ENCODE measurements around the gene COPZ1. TPM values are rescaled to one million over a fixed set of nuclear protein-coding genes. Genes with fewer than 3 reads are reported as not detected.

The COPZ1 gene
- total and polyA plus RNA-seq, 9 of the 15 experiments (the other 6 are each of a cell fraction or from before 2014, with no cell fraction given) = 137 to 487 (median 233) TPM

DNA sequence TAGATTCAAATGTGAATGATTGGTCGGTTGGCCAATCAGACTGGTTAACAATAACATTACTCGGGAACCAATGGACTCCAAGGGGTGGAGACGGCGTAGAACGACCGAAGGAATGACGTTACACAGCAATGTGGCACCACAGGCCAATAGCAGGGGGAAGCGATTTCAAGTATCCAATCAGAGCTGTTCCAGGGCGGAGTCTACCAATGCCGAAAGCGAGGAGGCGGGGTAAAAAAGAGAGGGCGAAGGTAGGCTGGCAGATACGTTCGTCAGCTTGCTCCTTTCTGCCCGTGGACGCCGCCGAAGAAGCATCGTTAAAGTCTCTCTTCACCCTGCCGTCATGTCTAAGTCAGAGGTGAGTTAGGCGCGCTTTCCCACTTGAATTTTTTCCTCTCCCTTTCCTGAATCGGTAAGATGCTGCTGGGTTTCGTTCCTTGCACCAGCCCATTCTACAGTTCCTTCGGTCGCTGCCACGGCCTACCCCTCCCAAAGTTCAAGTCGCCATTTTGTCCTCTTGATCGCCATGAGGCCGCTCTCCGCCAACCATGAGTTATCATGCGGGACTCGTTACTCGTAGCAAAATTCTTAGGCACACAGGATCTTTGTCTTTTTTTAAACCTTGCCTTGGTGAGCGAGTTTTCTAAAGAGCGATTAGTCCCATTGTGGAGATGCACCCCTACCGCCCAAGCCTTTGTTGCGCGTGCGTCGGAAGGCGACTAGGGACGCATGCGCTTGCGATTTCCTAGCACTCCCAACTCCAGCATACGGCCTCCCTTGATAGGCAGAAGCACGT, 44.3 kb upstream of the COPZ1 start, which contains the start of gene HNRNPA1 (continued):
- TF ChIP-seq, protein P1, sequence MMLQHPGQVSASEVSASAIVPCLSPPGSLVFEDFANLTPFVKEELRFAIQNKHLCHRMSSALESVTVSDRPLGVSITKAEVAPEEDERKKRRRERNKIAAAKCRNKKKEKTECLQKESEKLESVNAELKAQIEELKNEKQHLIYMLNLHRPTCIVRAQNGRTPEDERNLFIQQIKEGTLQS (IDR thresholded peaks at IDR 0.05) = peak; percentile 22; the same call in 1 of the 2 replicates
- TF ChIP-seq, protein P1 (CRISPR knock-in tag; conservative IDR thresholded peaks at IDR 0.05) = peak; percentile 74; the same call in 1 of the 2 replicates
- TF ChIP-seq DDX20 (tag; IDR thresholded peaks at IDR 0.05; ENCODE audit: low read depth) = no peak
- peak; percentile 54; the same call in 1 of the 2 replicates for TF ChIP-seq BACH1 (tag; IDR thresholded peaks at IDR 0.05)
- peak; percentile 25; the same call in 1 of the 2 replicates for TF ChIP-seq HEY1 (CRISPR knock-in tag; IDR thresholded peaks at IDR 0.05; ENCODE audit: borderline replicate concordance)
- TF ChIP-seq HNRNPLL (IDR thresholded peaks at IDR 0.05; ENCODE audit: low read depth, low read length, poor library complexity, severe bottlenecking) = no peak
- TF ChIP-seq GABPA (tag; conservative IDR thresholded peaks at IDR 0.05; ENCODE audit: low read depth) = peak; percentile 41; the same call in 1 of the 2 replicates
- TF ChIP-seq TBL1XR1 (IDR thresholded peaks at IDR 0.05; ENCODE audit: low read length in 2 of 2) = 0 out of 4 replicates have a peak, but pooled peaks of 1 of the 2 experiments have one; percentile 6
- no peak for TF ChIP-seq ATF1 (CRISPR knock-in tag; IDR thresholded peaks at IDR 0.05)
- TF ChIP-seq ATF1 (tag; IDR thresholded peaks at IDR 0.05) = peak; percentile 98
- TF ChIP-seq EHMT2 (IDR thresholded peaks at IDR 0.05) = peak; percentile 22; the same call in 1 of the 2 replicates
- 0 out of 2 replicates have a peak, but pooled peaks have one; percentile 39 for TF ChIP-seq TRIM28 (IDR thresholded peaks at IDR 0.05)
- no peak for TF ChIP-seq SRF (CRISPR knock-in tag; IDR thresholded peaks at IDR 0.05)
- TF ChIP-seq ZNF174 (CRISPR knock-in tag; IDR thresholded peaks at IDR 0.05) = 0 out of 2 replicates have a peak, but pooled peaks have one; percentile 36
- no peak for TF ChIP-seq BCL6 (CRISPR knock-in tag; IDR thresholded peaks at IDR 0.05)
- TF ChIP-seq, protein P2, sequence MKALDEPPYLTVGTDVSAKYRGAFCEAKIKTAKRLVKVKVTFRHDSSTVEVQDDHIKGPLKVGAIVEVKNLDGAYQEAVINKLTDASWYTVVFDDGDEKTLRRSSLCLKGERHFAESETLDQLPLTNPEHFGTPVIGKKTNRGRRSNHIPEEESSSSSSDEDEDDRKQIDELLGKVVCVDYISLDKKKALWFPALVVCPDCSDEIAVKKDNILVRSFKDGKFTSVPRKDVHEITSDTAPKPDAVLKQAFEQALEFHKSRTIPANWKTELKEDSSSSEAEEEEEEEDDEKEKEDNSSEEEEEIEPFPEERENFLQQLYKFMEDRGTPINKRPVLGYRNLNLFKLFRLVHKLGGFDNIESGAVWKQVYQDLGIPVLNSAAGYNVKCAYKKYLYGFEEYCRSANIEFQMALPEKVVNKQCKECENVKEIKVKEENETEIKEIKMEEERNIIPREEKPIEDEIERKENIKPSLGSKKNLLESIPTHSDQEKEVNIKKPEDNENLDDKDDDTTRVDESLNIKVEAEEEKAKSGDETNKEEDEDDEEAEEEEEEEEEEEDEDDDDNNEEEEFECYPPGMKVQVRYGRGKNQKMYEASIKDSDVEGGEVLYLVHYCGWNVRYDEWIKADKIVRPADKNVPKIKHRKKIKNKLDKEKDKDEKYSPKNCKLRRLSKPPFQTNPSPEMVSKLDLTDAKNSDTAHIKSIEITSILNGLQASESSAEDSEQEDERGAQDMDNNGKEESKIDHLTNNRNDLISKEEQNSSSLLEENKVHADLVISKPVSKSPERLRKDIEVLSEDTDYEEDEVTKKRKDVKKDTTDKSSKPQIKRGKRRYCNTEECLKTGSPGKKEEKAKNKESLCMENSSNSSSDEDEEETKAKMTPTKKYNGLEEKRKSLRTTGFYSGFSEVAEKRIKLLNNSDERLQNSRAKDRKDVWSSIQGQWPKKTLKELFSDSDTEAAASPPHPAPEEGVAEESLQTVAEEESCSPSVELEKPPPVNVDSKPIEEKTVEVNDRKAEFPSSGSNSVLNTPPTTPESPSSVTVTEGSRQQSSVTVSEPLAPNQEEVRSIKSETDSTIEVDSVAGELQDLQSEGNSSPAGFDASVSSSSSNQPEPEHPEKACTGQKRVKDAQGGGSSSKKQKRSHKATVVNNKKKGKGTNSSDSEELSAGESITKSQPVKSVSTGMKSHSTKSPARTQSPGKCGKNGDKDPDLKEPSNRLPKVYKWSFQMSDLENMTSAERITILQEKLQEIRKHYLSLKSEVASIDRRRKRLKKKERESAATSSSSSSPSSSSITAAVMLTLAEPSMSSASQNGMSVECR (CRISPR knock-in tag; IDR thresholded peaks at IDR 0.05) = peak; percentile 74; the same call in 1 of the 2 replicates
- no peak; the same call in 1 of the 2 replicates for TF ChIP-seq RFX5 (IDR thresholded peaks at IDR 0.05; ENCODE audit: low read depth, low read length)
- TF ChIP-seq, protein P3, sequence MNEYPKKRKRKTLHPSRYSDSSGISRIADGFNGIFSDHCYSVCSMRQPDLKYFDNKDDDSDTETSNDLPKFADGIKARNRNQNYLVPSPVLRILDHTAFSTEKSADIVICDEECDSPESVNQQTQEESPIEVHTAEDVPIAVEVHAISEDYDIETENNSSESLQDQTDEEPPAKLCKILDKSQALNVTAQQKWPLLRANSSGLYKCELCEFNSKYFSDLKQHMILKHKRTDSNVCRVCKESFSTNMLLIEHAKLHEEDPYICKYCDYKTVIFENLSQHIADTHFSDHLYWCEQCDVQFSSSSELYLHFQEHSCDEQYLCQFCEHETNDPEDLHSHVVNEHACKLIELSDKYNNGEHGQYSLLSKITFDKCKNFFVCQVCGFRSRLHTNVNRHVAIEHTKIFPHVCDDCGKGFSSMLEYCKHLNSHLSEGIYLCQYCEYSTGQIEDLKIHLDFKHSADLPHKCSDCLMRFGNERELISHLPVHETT (CRISPR knock-in tag; conservative IDR thresholded peaks at IDR 0.05 in 1 of 2, IDR thresholded peaks at IDR 0.05 in 1 of 2) = no peak; a peak in 1 of 4 replicates
- 0 out of 2 replicates have a peak, but pooled peaks have one; percentile 4 for TF ChIP-seq EP300 (IDR thresholded peaks at IDR 0.05; ENCODE audit: low read length)
- peak; percentile 86; the same call in 1 of the 2 replicates for TF ChIP-seq RHOXF2B (CRISPR knock-in tag; conservative IDR thresholded peaks at IDR 0.05)
- no peak for TF ChIP-seq BHLHE40 (IDR thresholded peaks at IDR 0.05; ENCODE audit: low read length)
- no peak; the same call in 1 of the 2 replicates for TF ChIP-seq ZBTB1 (CRISPR knock-in tag; IDR thresholded peaks at IDR 0.05; ENCODE audit: borderline replicate concordance, low read depth)
